Fibroblast of the aortic adventitia (primary cell): ENCODE results near the gene DHRS3. TPM values are rescaled to one million over a fixed set of nuclear protein-coding genes. Genes with fewer than 3 reads are reported as not detected.
A peak's percentile ranks its signal among the peaks of the same experiment; 100 is the strongest.
"Not testable (repeated sequence)": the region's sequence is repeated elsewhere in the genome, so short reads cannot be mapped to it uniquely, and the experiment has no call there.

Source experiments
- DNase-seq: peaks from one replicate; pipeline ENCODE4 v3.0.0-alpha.2; 2010; ENCODE audit warnings: low read depth
- H3K4me3 ChIP-seq: 2 replicates; pipeline ENCODE4 v1.5.1; 2011; ENCODE audit warnings: low read depth, mild to moderate bottlenecking, control low read depth, low read length, moderate library complexity
- total RNA-seq: library from RNA; depleted of rRNA; stranded (reverse); fragments of >200 nt; gene quantifications from 2 replicates; pipeline ENCODE4 v1.2.3, GENCODE V29; 2012; ENCODE audit warnings: low replicate concordance
- TF ChIP-seq, protein P1 (sequence below): IDR thresholded peaks from 2 replicates; pipeline ENCODE4 v1.5.1; 2011; ENCODE audit warnings: mild to moderate bottlenecking, low read length, control low read depth, inconsistent platforms; ENCODE audit not compliant: insufficient read depth

The DHRS3 gene
- total RNA-seq, 1 donor = 114 TPM

DNA sequence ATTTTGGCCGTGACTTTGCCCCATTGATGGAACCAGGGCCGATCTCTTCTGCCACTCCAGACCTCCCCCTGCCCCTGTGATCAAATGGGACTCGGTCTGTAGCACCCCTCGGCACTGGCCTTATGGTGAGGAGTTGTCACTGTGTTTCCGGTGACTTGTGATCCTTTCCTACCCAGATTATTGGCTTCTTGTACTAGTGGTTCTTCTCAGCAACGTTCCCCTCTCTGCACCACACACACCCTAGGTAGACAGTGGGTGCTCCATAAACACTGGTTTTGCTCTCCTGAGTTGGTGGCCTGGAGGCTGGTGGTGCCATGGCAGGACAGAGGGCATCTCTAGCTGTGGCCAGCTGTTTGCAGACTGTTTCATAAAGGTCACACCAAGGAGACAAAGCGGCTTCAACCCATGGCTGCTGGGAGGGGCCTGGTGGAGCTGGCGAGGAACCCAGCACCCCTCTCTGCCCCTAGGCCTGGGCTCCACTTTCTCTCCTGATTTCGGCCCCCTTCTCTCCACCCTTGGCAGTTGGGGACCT, 50.7 kb downstream of the DHRS3 start:
- TF ChIP-seq, protein P1, sequence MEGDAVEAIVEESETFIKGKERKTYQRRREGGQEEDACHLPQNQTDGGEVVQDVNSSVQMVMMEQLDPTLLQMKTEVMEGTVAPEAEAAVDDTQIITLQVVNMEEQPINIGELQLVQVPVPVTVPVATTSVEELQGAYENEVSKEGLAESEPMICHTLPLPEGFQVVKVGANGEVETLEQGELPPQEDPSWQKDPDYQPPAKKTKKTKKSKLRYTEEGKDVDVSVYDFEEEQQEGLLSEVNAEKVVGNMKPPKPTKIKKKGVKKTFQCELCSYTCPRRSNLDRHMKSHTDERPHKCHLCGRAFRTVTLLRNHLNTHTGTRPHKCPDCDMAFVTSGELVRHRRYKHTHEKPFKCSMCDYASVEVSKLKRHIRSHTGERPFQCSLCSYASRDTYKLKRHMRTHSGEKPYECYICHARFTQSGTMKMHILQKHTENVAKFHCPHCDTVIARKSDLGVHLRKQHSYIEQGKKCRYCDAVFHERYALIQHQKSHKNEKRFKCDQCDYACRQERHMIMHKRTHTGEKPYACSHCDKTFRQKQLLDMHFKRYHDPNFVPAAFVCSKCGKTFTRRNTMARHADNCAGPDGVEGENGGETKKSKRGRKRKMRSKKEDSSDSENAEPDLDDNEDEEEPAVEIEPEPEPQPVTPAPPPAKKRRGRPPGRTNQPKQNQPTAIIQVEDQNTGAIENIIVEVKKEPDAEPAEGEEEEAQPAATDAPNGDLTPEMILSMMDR = no peak
- no peak for DNase-seq
- no peak overlapping the region for H3K4me3 ChIP-seq

DNA sequence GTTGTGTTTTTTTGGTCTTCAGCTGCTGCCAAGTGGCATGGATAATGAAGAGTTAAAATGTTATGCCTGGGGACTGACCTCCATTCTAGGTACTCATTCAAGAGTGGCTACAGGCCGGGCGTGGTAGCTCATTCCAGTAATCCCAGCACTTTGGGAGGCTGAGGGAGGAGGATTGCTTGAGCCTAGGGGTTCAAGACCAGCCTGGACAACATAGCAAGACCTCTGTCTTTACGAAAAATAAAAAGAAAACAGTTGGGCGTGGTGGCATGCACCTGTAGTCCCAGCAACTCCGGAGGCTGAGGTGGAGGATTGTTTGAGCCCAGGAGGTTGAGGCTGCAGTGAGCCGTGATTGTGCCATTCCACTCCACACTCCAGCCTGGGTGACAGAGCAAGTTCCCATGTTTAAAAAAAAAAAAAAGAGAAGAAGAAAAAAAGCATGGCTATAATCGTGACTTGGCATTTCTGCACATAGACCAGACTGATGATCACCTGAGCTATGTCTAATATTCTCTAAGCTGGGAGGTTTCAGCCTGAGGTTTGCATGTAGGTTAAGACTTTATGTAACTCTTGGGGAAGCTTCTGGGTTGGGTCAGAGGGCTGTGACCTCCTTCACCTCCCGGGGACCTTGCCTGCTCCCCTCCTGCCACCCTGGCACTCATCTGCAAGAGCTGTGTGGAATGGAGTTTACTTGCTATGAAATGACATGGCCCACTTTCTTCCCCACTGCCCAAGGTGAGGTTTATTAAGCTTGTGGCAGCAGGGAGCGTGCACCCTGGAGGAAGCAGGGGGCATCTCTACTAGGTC, 51.3 kb downstream of the DHRS3 start:
- TF ChIP-seq, protein P1 = no peak
- DNase-seq = no peak

DNA sequence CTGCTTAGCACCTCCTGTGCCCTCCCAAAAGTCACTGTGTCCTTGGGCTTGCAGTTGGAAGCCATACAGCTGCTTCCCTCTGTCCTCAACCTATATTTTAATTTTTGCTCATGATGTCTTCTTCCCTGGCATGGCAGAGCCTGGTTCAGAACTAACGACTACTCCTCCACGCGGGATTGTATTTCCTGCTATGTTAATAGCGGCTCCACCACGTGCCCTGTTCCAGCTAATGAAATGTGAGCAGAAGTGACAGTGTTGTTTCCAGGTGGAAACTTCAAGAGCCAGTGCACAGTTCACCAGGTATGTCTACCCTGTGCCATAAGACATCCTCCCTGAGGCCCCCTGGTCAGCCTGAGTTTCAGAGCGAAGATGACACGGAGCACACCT, 52.1 kb downstream of the DHRS3 start:
- no peak overlapping the region for H3K4me3 ChIP-seq
- TF ChIP-seq, protein P1 = no peak
- DNase-seq = no peak

More for the DNA sequence above, 51.3 kb downstream of the DHRS3 start:
- no peak overlapping the region for H3K4me3 ChIP-seq

DNA sequence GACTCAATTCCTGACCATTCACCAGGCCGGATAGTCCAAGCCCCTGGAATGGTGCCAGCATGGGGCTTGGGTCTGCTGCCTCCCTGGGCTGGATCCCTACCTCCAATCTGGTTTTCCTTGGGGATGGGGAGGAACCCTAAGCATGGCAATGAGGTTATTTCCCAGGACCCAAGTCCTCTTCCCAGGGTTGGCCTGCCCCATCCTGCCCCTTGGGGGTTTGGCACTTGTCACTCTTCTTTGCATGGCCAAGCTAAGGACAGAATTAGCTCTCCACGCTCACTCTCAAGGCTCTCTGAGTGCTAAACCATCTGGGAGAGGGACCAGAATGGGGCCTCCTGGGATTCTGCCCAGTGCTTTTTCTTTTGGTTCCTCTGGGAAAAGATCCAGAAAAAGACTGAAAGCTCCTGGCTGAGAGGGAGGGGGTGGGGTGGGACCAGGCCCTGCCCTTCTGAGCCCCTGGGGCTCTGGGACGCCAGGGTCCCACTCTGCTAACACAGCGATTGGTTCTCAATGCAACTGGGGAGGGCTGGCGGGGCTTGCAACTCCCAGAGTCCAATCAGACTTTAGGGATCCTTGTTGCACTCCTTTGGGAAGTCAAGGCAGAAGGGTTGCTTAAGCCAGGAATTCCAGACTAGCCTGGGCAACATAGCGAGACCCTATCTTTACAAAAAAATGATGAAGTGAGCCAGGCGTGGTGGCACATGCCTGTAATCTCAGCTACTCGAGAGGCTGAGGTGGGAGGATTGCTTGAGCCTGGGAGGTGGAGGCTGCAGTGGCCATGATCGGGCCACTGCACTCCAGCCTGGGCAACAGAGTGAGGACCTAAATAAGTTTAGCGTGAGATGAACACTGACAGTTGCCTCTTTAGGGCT, 52.7 kb downstream of the DHRS3 start:
- DNase-seq = peak; percentile 50
- TF ChIP-seq, protein P1 = no peak
- no peak overlapping the region for H3K4me3 ChIP-seq

DNA sequence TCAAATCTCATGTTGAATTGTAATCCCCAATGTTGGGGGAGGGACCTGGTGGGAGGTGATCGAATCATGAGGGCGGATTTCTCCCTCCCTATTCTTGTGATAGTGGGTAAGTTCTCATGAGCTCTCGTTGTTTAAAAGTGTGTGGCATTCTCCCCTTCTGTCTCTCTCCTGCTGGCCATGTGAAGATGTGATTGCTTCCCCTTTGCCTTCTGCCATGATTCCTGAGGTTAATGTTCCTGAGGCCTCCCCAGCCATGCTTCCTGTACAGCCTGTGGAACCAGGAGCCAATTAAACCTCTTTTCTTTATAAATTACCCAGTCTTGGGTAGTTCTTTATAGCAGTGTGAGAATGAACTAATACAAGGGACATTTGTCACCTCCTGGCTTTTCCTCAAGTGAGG, 53.8 kb downstream of the DHRS3 start:
- not testable (repeated sequence) for H3K4me3 ChIP-seq, DNase-seq

DNA sequence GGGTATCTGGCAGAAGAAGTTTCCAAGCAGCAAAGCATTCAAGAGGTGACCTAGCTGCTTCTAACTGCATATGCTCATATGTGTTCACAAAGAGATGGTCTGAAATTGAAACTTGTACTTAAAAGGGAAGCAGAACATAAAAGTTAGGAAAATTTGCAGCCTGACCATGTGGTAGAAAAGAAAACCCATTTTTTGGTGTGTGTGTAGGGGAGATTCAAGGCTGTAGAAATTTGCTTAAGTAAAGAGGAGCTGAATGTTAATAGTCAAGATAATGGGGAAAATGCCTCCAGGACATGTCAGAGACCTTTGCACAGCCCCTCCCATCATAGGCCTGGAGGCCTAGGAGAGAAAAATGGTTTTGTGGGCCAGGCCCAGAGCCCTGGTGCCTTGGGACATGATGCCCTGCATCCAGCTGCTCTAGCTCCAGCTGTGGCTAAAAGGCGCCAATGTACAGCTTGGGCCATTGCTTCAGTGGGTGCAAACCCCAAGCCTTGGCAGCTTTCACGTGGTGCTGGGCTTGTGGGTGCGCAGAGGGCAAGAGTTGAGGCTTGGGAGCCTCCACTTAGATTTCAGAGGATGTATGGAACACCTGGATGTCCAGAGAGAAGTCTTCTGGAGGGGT, 54.9 kb downstream of the DHRS3 start:
- TF ChIP-seq, protein P1 = no peak
- no peak overlapping the region for H3K4me3 ChIP-seq
- DNase-seq = no peak
